ENCODE measurements around the gene INSM1. TPM values are rescaled to one million over a fixed set of nuclear protein-coding genes. Genes with fewer than 3 reads are reported as not detected.

Gene INSM1
- total RNA-seq, 6 experiments from 2014 or later, result not detected

DNA sequence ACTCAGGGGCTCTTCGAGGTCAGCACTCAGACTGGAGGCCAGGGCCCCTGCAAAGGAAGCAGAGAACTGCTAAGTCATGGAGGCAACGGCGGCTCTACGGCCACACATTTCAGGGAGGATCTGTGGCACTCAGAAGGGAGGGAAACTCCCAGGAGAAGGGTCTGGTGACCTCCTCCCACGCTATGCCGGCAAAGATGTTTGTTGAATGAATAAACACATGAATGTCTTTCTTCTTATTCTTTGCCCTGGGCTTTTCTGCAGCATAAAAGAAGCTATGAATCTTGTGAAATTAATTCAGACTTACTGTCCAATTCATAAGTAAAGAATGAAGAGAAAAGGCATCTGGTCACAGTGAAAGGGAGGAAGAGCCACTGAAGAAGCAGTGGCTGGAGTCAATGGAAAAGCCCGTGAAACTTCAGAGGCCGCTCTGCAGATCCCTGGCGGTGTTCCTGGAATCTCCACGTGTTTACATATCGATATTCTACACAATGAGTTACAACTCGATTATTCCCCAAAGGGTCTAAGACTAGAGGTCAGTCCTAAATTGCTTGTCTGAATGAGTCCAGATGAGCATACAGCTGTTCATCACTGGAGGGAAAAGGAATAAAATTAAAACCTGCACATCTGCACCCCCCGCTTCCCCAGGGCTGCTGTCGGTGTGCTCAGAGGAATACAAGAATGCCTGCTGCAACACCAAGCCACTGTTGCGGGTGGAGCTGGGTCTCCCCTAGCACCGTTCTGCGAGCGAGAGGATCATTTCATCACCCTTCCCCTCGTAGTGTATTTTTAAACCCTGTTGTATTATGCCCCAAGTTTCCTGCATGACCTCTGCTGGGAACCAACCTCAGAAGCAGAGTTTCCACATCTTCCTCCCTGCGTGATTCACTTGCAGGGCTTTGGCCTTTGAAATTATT, 25.6 kb downstream of the INSM1 start:
- no peak overlapping the region for H3K4me3 ChIP-seq
- H3K36me3 ChIP-seq, result peaks cover 0 to 32% (median 10%) of the 10 kb centered on the region in 4 donors
- H3K27me3 ChIP-seq, result no peaks in the 10 kb centered on the region
- H3K4me1 ChIP-seq, result no peaks in the 10 kb centered on the region
- intact Hi-C loops (cut with DNase I), result no loop called here
- no peaks in the 10 kb centered on the region for H3K9me3 ChIP-seq
- DNase-seq, result no peak
- H3K27ac ChIP-seq, result no peak overlapping the region
- no peak for ATAC-seq
- TF ChIP-seq POLR2A (IDR thresholded peaks at IDR 0.05), result no peak
- TF ChIP-seq, protein P1, sequence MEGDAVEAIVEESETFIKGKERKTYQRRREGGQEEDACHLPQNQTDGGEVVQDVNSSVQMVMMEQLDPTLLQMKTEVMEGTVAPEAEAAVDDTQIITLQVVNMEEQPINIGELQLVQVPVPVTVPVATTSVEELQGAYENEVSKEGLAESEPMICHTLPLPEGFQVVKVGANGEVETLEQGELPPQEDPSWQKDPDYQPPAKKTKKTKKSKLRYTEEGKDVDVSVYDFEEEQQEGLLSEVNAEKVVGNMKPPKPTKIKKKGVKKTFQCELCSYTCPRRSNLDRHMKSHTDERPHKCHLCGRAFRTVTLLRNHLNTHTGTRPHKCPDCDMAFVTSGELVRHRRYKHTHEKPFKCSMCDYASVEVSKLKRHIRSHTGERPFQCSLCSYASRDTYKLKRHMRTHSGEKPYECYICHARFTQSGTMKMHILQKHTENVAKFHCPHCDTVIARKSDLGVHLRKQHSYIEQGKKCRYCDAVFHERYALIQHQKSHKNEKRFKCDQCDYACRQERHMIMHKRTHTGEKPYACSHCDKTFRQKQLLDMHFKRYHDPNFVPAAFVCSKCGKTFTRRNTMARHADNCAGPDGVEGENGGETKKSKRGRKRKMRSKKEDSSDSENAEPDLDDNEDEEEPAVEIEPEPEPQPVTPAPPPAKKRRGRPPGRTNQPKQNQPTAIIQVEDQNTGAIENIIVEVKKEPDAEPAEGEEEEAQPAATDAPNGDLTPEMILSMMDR (IDR thresholded peaks at IDR 0.05), result no peak
- WGBS (ENCODE audit: insufficient coverage, low coverage, low lambda C conversion rate, missing lambda C conversion rate), result 74% methylated on average over 13 of the region's 20 CpGs

DNA sequence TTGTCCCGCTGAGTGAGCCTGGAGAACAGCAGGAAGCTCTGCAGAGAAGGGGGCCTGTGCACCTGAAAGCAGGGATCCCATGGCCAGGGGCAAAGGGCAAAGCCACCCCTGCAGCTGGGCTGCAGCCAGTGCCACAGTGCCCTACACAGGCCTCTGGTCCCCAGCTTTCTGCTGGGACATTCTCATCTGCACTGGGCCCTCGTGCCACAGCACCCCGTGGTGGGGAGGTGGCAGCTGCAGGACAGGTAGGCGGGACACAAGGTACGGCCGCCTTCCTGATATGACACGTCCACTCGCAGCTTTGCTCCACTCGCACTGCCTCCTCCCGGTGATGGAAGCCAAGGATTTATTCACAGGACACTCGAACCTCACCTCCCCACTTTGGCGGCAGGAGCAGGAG, 27.2 kb downstream of the INSM1 start:
- ATAC-seq (no peak), DNase-seq (no peak)
- 85% methylated on average over 5 of the region's 12 CpGs for WGBS (ENCODE audit: insufficient coverage, low coverage, low lambda C conversion rate, missing lambda C conversion rate)
- intact Hi-C loops (cut with DNase I), result no loop called here
- no peaks in the 10 kb centered on the region for H3K9me3 ChIP-seq
- peaks cover 0 to 32% (median 10%) of the 10 kb centered on the region in 4 donors for H3K36me3 ChIP-seq
- H3K27ac ChIP-seq, result no peak overlapping the region
- H3K4me3 ChIP-seq, result no peak overlapping the region
- H3K4me1 ChIP-seq, result peaks cover 0 to 6% (median 0%) of the 10 kb centered on the region in 4 donors
- no peaks in the 10 kb centered on the region for H3K27me3 ChIP-seq
- TF ChIP-seq POLR2A (IDR thresholded peaks at IDR 0.05), result no peak
- TF ChIP-seq, protein P1 (IDR thresholded peaks at IDR 0.05), result no peak

- peaks cover 0 to 27% (median 10%) of the 10 kb centered on the region in 4 donors for H3K36me3 ChIP-seq
Measured at GRCh38 chr20:20395903-20396568, 28.1 kb downstream of the INSM1 start.

DNA sequence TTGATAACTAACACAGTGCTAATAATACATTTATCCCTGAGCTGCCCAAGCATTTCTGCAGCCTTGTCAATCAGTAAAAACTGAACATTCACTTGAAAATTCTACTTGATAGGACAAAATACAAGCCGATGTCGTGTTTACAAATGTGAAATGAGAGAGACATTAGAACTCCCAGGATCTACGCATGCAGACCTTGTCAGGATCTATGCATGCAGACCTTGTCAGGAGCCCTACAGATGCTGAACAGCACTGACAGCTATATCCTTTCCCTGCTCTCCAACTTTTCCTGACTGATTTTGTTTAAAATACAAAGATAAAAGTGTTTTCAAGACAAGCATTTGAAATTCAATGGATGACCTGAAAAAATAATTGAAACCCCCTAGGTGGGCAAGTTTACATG, 28.9 kb downstream of the INSM1 start:
- ATAC-seq (no peak), DNase-seq (no peak)
- Histone ChIP-seq H3K4me3 (no peak overlapping the region), H3K9me3 (no peaks in the 10 kb centered on the region), H3K36me3 (peaks cover 0 to 20% (median 10%) of the 10 kb centered on the region in 4 donors), H3K4me1 (peaks cover 0 to 10% (median 0%) of the 10 kb centered on the region in 4 donors), H3K27me3 (no peaks in the 10 kb centered on the region), H3K27ac (no peak overlapping the region)
- no peak for TF ChIP-seq POLR2A (IDR thresholded peaks at IDR 0.05)
- TF ChIP-seq, protein P1 (IDR thresholded peaks at IDR 0.05), result no peak
- 100% methylated on average over 3 of the region's 3 CpGs for WGBS (ENCODE audit: insufficient coverage, low coverage, low lambda C conversion rate, missing lambda C conversion rate)
- intact Hi-C loops (cut with DNase I), result no loop called here

More at GRCh38 chr20:20395903-20396568, 28.1 kb downstream of the INSM1 start:
- TF ChIP-seq, protein P1 (IDR thresholded peaks at IDR 0.05), result no peak
- no peak for TF ChIP-seq POLR2A (IDR thresholded peaks at IDR 0.05)
- H3K4me1 ChIP-seq, result peaks cover 0 to 10% (median 0%) of the 10 kb centered on the region in 4 donors
- ATAC-seq (peak in 1 of 4 donors; percentile 7), DNase-seq (no peak)
- no peaks in the 10 kb centered on the region for H3K9me3 ChIP-seq
- intact Hi-C loops (cut with DNase I), result no loop called here
- H3K4me3 ChIP-seq, result no peak overlapping the region
- no peaks in the 10 kb centered on the region for H3K27me3 ChIP-seq
- H3K27ac ChIP-seq, result no peak overlapping the region
- 97% methylated on average over 10 of the region's 29 CpGs for WGBS (ENCODE audit: insufficient coverage, low coverage, low lambda C conversion rate, missing lambda C conversion rate)

All from right lobe of liver (tissue), 6 donors.